ENCODE measurements around the gene TMCC3. TPM values are rescaled to one million over a fixed set of nuclear protein-coding genes. Genes with fewer than 3 reads are reported as not detected.

TMCC3 gene
- total and polyA plus RNA-seq, 9 of the 15 experiments (the other 6 are each of a cell fraction or from before 2014, with no cell fraction given): not detected

DNA sequence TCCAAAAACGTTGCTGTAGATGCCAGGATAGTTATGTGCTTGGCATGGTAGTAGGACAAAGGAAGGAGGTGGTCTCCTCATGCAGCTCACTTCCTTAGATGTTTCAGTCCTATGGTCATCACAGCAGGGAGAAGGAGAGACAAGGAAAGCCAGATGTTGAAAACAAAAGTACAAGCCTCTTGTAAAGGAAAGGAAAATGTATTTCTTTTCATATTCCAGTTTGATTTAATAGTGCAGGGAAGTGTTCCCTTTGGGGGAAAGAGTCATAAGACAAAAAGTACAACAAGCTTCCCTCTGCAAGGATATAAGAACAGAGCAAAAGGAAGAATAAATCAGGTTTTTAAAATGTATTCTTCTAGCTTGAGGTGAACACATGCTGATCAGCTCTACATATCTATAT lies 8.6 kb upstream of the TMCC3 start (continued):
- TF ChIP-seq, protein P1, sequence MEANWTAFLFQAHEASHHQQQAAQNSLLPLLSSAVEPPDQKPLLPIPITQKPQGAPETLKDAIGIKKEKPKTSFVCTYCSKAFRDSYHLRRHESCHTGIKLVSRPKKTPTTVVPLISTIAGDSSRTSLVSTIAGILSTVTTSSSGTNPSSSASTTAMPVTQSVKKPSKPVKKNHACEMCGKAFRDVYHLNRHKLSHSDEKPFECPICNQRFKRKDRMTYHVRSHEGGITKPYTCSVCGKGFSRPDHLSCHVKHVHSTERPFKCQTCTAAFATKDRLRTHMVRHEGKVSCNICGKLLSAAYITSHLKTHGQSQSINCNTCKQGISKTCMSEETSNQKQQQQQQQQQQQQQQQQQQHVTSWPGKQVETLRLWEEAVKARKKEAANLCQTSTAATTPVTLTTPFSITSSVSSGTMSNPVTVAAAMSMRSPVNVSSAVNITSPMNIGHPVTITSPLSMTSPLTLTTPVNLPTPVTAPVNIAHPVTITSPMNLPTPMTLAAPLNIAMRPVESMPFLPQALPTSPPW (CRISPR knock-in tag; IDR thresholded peaks at IDR 0.05): no peak
- TF ChIP-seq, protein P2, sequence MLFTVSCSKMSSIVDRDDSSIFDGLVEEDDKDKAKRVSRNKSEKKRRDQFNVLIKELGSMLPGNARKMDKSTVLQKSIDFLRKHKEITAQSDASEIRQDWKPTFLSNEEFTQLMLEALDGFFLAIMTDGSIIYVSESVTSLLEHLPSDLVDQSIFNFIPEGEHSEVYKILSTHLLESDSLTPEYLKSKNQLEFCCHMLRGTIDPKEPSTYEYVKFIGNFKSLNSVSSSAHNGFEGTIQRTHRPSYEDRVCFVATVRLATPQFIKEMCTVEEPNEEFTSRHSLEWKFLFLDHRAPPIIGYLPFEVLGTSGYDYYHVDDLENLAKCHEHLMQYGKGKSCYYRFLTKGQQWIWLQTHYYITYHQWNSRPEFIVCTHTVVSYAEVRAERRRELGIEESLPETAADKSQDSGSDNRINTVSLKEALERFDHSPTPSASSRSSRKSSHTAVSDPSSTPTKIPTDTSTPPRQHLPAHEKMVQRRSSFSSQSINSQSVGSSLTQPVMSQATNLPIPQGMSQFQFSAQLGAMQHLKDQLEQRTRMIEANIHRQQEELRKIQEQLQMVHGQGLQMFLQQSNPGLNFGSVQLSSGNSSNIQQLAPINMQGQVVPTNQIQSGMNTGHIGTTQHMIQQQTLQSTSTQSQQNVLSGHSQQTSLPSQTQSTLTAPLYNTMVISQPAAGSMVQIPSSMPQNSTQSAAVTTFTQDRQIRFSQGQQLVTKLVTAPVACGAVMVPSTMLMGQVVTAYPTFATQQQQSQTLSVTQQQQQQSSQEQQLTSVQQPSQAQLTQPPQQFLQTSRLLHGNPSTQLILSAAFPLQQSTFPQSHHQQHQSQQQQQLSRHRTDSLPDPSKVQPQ (CRISPR knock-in tag; IDR thresholded peaks at IDR 0.05; ENCODE audit: borderline replicate concordance): no peak

DNA sequence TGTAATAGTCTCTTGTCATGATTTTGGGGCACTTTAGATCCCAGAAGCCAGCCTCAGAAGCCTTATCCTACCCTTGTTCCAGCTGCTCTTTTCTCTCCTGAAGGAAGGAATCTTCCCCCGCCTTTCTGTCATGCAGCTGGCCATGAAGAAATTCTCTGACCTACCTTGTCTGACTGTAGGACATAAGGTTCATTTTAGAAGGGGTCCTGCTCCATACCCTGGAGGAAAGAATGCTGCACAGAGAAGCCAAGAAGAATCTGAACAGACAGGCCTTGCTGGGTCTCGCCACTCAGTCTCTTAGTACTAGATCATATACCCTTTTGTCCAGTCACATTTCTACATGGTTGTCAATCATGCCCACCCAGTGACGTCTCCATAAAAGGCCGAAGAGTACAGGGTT lies 6.2 kb upstream of the TMCC3 start:
- no peak for TF ChIP-seq FOXJ2 (tag; IDR thresholded peaks at IDR 0.05)
- TF ChIP-seq ZNF589 (CRISPR knock-in tag; IDR thresholded peaks at IDR 0.05; ENCODE audit: low read depth): no peak
- TF ChIP-seq FOSL1 (tag; conservative IDR thresholded peaks at IDR 0.05): no peak
- no peak for TF ChIP-seq TFAM (CRISPR knock-in tag; conservative IDR thresholded peaks at IDR 0.05)
- no peak for TF ChIP-seq CREM (IDR thresholded peaks at IDR 0.05; ENCODE audit: low read depth)
- TF ChIP-seq JUN (IDR thresholded peaks at IDR 0.05; ENCODE audit: borderline replicate concordance, low read depth, low read length): no peak
- TF ChIP-seq JUN (CRISPR knock-in tag; IDR thresholded peaks at IDR 0.05; ENCODE audit: borderline replicate concordance): no peak
- TF ChIP-seq NFE2L1 (tag; IDR thresholded peaks at IDR 0.05; ENCODE audit: borderline replicate concordance, low read depth): no peak
- no peak for TF ChIP-seq HNRNPLL (IDR thresholded peaks at IDR 0.05; ENCODE audit: low read depth, low read length, poor library complexity, severe bottlenecking)
- TF ChIP-seq FOXP1 (CRISPR knock-in tag; IDR thresholded peaks at IDR 0.05): no peak
- TF ChIP-seq TARDBP (IDR thresholded peaks at IDR 0.05): no peak
- TF ChIP-seq KDM5B (IDR thresholded peaks at IDR 0.05; ENCODE audit: insufficient replicate concordance, low read depth, low read length): no peak
- Histone ChIP-seq H3K9ac (ENCODE audit: insufficient read depth in 1 of 2, low read depth in 2 of 2, low read length in 2 of 2) (no peak overlapping the region), H3K36me3 (ENCODE audit: control insufficient read depth, insufficient read depth, low read length) (no peaks in the 10 kb centered on the region), H3K9me3 (replicated peaks; ENCODE audit: control insufficient read depth, insufficient read depth, low read depth, low read length) (no peaks in the 10 kb centered on the region), H2AFZ (ENCODE audit: low read depth, low read length) (no peak overlapping the region), H3K27ac (ENCODE audit: extremely low read depth, low read depth, low read length) (no peak overlapping the region), H3K27me3 (ENCODE audit: control insufficient read depth in 2 of 2, insufficient read depth in 2 of 2, low read length in 2 of 2) (peaks cover 0 to 10% of the 10 kb centered on the region in 2 experiments; a peak in 2 of 5 replicates), H3K4me2 (ENCODE audit: insufficient read depth, low read length) (no peak overlapping the region), H3K9me1 (ENCODE audit: control insufficient read depth, insufficient read depth, low read length) (no peaks in the 10 kb centered on the region), H3K4me3 (no peak overlapping the region), H3K4me1 (replicated peaks in 1 of 2; ENCODE audit: control insufficient read depth in 2 of 2, insufficient read depth in 2 of 2, low read length in 2 of 2) (no peaks in the 10 kb centered on the region), H4K20me1 (replicated peaks; ENCODE audit: control insufficient read depth, insufficient read depth, low read length) (no peaks in the 10 kb centered on the region), H3K79me2 (ENCODE audit: control insufficient read depth, insufficient read depth, low read length) (no peaks in the 10 kb centered on the region)
- intact Hi-C loops (cut with micrococcal nuclease) (no loop called here), in situ Hi-C loops (cut with MboI) (no loop called here)
- CTCF ChIA-PET (ENCODE audit: low intra/inter-chr PET ratio): no interaction called here
- ATAC-seq: no peak
- no peak for FAIRE-seq
- 0% methylated on average over 4 of the region's 4 CpGs for WGBS (ENCODE audit: insufficient coverage, low coverage, missing lambda C conversion rate)
- POLR2A ChIA-PET: no interaction called here
- BruUV-seq (replicated peaks): no TSS peak
- DNase-seq (ENCODE audit: extremely low read depth in 1 of 4, low spot score in 3 of 4): no peak

Data from K562 (cell line).